Activated naive CD4-positive, alpha-beta T cell treated with anti-CD3 and anti-CD28 coated beads, Interleukin-2, amount 50 U/mL, for 16 hours (primary cell): ENCODE measurements around the gene STUM.

Experiments
- DNase-seq: peaks from one replicate; pipeline ENCODE4 v3.0.0-alpha.2; 2020

STUM gene

GRCh38 chr1:226643177-226643576 is 94.6 kb downstream of the STUM start:
- DNase-seq: peak; percentile 81

- DNase-seq: peak; percentile 27
These were observed 95.3 kb downstream of the STUM start for GRCh38 chr1:226643611-226644540.

DNA sequence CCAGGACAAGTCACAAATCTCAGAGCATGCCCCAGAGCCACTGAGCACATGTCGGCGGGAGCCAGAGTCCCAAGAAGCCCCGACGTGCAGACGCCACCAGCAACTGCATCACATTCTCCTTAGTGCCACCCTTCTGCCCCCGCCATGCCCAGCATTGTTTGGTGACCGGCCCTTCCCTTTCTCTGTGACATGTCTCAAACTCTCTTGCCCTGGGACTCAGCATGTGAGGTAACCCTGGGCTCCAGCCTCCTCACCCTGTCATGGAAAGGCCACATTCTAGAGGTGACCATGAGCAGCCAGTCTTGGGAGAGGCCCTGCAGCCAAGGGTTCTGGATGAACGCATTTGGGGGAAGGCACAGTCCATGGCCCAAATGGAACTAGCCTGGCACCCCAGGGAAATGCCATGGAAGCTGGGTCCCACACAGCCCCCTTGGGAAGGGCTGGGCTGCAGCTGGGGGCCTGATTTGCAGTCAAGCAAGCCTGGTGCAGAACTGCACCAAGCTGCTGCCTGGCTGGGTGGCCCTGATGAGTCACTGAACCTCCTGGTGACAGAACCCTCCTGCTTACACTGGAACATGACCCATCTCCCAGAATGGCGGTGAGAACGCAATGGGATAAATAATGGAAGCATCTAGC is 96.1 kb downstream of the STUM start:
- peak; percentile 52 for DNase-seq

- peak; percentile 10 for DNase-seq
These were observed 96.9 kb downstream of the STUM start for GRCh38 chr1:226645279-226645976.

DNA sequence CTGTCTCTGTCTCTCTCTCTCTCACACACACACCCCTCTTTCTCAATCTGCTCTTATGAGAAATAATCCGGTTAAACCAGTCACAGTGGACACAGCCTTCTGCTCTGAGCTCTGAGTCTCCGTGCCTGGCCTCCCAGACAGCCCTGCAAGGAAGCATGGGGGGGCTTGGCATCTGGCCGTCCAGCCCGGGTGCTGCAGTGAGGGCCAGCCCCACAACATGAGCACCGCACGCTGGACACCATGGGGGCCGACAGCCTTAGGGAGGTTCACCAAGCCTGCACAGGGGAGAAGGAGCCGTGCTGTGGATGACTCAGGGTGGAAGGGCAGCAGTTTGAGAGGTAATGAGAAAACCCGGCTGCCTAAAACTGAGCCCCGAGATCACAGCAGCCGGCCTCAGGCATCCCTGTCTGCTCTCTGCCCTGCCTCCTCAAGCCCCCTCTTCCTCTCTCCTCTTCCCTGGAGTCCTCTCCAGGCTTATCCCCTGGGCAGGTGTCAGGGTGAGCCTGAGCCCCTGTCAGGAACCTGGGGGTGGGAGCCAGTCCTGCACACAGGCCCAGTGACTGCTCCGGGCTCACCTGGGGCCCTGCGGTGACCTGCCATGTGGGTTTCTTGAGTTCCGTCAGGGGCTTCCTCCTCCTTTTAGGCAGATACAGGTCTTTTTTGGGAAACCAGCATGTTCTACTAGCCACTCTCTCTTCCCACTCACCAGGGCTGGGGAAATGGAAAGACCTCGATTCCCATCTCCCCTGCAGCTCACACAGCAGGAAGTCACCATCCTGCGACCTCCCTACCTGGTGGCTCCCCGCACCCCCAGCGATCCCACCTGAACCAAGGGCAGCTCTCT is 97.7 kb downstream of the STUM start:
- DNase-seq: peak; percentile 14

- DNase-seq: no peak
These were observed 98.4 kb downstream of the STUM start for GRCh38 chr1:226646870-226647449.

DNA sequence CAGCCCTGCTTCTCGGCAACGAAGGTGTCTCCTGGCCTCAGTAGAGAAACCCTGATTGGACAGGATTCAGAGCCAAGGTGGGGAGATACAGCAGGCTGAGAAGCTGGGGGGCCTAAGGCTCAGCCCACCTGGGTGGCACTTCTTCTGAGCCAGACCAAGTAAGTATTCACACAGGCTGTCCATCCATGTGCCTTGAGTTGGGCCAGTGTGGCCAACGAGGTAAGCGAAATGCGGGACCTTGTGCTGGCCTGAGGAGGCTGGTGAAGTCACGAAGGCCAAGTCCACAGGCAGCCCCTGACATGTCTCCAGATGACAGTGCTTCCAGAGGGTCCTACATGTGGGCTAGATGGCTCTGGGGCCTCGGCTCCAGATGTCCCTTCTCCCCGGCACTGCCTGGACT is 99.2 kb downstream of the STUM start:
- no peak for DNase-seq

GRCh38 chr1:226648421-226648820 is 99.9 kb downstream of the STUM start:
- no peak for DNase-seq

DNA sequence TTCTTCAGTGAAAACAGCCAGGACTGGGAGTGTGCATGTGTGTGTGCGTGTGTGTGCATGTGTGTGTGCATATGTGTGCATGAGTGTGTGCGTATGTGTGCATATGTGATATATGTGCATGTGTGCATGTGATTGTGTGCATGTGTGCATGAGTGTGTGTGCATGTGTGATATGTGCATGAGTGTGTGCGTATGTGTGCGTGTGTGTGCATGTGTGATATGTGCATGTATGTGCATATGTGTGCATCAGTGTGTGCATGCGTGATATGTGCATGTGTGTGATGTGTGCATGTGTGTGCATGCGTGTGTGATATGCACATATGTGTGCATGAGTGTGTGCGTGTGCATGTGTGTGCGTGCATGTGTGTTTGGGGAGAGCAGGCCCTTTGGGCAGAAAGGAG is 100.7 kb downstream of the STUM start:
- no peak for DNase-seq

- DNase-seq: peak; percentile 38
These were observed 101.2 kb downstream of the STUM start for GRCh38 chr1:226649780-226650179.

GRCh38 chr1:226650236-226650841 is 101.8 kb downstream of the STUM start:
- DNase-seq: no peak

DNA sequence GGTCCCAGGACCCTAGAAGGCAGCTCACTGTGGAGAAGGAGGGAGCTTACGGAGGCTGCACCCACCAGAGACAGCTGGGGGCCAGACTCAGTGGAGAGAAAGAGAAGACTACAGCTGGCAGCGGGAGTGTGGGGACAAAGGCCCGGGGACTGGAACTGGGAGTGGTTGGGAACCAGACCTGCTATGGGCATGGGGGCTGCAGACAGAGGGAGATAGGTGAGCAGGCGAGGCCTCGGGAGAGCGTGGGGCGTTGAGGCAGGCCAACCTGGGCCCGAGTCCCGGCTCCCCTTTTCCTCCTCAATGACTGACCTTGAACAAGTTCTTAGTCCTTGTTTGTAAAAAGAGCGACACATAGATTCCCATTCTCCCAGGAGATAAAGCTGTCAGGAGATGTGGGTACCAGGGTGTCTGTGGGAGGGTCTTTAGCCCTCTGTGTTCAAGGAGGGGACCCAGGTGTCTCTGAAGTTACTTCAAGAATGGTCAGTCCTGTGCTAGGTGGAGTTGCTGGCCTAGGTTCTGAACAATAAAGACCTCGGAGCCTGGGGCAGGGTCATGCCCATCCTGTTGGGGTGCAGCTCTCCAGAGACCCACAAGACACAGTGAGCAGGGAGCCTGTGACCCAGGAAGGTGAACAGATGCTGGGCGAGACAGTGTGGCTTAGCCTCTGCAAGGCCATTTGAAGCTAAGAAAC is 102.6 kb downstream of the STUM start:
- DNase-seq: no peak

- DNase-seq: no peak
These were observed 103.2 kb downstream of the STUM start for GRCh38 chr1:226651732-226652105.

GRCh38 chr1:226652613-226653012 is 104.0 kb downstream of the STUM start:
- DNase-seq: no peak

- no peak for DNase-seq
These were observed 104.9 kb downstream of the STUM start for GRCh38 chr1:226653311-226653921.

- no peak for DNase-seq
These were observed 105.6 kb downstream of the STUM start for GRCh38 chr1:226654046-226654667.

GRCh38 chr1:226654668-226655055 is 106.1 kb downstream of the STUM start:
- no peak for DNase-seq

DNA sequence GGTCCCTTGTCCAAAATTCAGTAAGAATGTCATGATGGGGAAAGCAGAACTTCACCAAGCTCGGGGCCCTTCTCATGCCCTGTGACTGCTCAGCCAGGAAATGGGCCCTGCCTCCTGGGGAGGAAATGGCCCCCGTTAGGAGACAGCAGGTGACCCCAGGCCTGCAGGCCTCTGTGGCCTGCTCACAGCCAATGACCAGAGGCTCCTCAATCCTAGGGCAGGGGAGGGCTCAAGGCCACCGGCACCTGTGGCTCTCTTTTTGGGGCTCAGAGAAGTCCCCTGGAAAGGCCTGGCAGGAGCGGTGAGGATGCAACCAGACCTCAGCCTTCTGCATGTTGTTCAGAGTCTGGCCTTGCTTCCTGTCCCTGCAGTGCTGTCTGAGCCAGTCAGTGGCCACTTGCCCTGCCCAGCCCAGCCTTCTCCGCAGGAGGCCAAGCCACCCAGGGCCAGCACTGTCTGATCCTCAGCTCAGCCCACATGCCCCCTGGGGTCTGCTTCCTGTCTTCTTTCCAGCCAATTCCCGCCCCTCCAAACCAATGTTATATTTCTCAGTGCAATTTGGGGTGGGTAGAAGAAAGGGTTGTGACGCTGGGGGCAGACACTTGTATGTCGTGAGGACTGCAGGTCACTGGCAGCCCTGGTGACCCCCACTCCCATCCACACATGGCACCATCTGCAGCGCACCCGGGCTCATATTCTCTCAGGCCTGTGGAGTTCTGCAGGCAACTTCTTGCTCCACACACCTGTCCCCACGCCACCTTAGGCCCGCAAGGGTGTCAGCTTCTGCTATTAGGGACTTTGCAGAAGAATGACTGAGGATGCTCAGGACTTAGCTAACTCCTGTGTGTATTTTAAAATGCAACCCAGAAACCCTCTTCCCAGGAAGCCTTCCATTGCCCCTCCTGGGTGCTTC is 106.9 kb downstream of the STUM start:
- no peak for DNase-seq

DNA sequence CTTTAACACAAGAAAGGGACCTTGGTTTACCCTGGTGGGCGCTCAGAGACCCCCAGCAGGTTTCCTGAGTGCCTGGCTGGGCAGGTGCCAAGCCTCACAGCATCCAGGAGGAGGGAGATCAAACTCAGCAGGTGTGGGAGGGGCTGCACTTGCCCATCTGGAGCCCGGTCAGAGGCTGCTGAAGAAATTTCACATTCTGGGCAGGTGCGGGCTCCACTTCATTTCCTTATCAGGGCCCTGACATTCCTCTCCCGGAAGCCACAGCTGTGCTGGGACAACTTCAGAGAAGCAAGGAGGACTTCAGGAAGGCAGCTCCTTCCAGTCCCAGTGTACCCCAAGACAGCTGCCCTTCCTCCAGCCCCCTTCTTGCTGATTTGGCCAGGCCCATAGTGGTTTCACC is 107.6 kb downstream of the STUM start:
- DNase-seq: no peak
